Measurements from ENCODE around the gene ERF. TPM values are rescaled to one million over a fixed set of nuclear protein-coding genes. Genes with fewer than 3 reads are reported as not detected.

ERF gene
- total and polyA plus RNA-seq, 4 donors = 8.7 to 21.0 (median 13.8) TPM

GRCh38 chr19:42253245-42254088, 1.5 kb downstream of the ERF start:
- Histone ChIP-seq H3K27ac (ENCODE audit: low read depth in 1 of 2, low read length in 2 of 2) (peak overlapping the region; percentile 99 to 100), H3K36me3 (ENCODE audit: control insufficient read depth in 4 of 4, insufficient read depth in 3 of 4, low read depth in 1 of 4, low read length in 3 of 4) (peaks cover 0 to 12% (median 5%) of the 10 kb centered on the region in 4 donors), H3K4me3 (ENCODE audit: low read depth in 1 of 3, low read length in 3 of 3) (peak overlapping the region; percentile 72 to 99 (median 91)), H3K4me1 (ENCODE audit: control insufficient read depth in 4 of 4, insufficient read depth in 4 of 4, low read length in 3 of 4) (peaks cover 16 to 47% (median 33%) of the 10 kb centered on the region in 4 donors), H3K9me3 (ENCODE audit: control insufficient read depth in 4 of 4, low read length in 3 of 4) (no peaks in the 10 kb centered on the region), H3K27me3 (ENCODE audit: control insufficient read depth in 4 of 4, insufficient read depth in 4 of 4, low read length in 3 of 4) (no peaks in the 10 kb centered on the region), H3K9ac (ENCODE audit: low read depth in 1 of 2, low read length in 2 of 2) (peak overlapping the region; percentile 58 to 72)
- TF ChIP-seq ZBTB33 (IDR thresholded peaks at IDR 0.05) (no peak), ATF3 (IDR thresholded peaks at IDR 0.05) (no peak), EGR1 (IDR thresholded peaks at IDR 0.05; ENCODE audit: low read depth in 2 of 2) (no peak), NR2F2 (IDR thresholded peaks at IDR 0.05) (no peak), REST (IDR thresholded peaks at IDR 0.05) (no peak), HNF4G (IDR thresholded peaks at IDR 0.05) (no peak)
- peak; percentile 66 for DNase-seq (ENCODE audit: low spot score)
- WGBS = under 1% methylated on average over 71 of the region's 71 CpGs

- DNase-seq (ENCODE audit: low spot score) = no peak
- 17% methylated on average over 27 of the region's 27 CpGs for WGBS
- Histone ChIP-seq H3K9ac (ENCODE audit: low read depth in 1 of 2, low read length in 2 of 2) (peak overlapping the region; percentile 58 to 72), H3K4me1 (ENCODE audit: control insufficient read depth in 4 of 4, insufficient read depth in 4 of 4, low read length in 3 of 4) (peaks cover 16 to 47% (median 33%) of the 10 kb centered on the region in 4 donors), H3K9me3 (ENCODE audit: control insufficient read depth in 4 of 4, low read length in 3 of 4) (no peaks in the 10 kb centered on the region), H3K4me3 (ENCODE audit: low read depth in 1 of 3, low read length in 3 of 3) (peak overlapping the region; percentile 72 to 99 (median 91)), H3K27ac (ENCODE audit: low read depth in 1 of 2, low read length in 2 of 2) (peak overlapping the region; percentile 78 to 87), H3K27me3 (ENCODE audit: control insufficient read depth in 4 of 4, insufficient read depth in 4 of 4, low read length in 3 of 4) (no peaks in the 10 kb centered on the region), H3K36me3 (ENCODE audit: control insufficient read depth in 4 of 4, insufficient read depth in 3 of 4, low read depth in 1 of 4, low read length in 3 of 4) (peaks cover 0 to 12% (median 5%) of the 10 kb centered on the region in 4 donors)
- TF ChIP-seq HNF4G (IDR thresholded peaks at IDR 0.05) (no peak), YY1 (IDR thresholded peaks at IDR 0.05) (no peak), JUND (IDR thresholded peaks at IDR 0.05) (no peak), GABPA (IDR thresholded peaks at IDR 0.05 in 1 of 2, conservative IDR thresholded peaks at IDR 0.05 in 1 of 2) (no peak), MAX (IDR thresholded peaks at IDR 0.05) (no peak), SP1 (IDR thresholded peaks at IDR 0.05) (no peak), EGR1 (IDR thresholded peaks at IDR 0.05; ENCODE audit: low read depth in 2 of 2) (no peak), FOXA1 (IDR thresholded peaks at IDR 0.05) (no peak), RXRA (IDR thresholded peaks at IDR 0.05) (no peak), TAF1 (conservative IDR thresholded peaks at IDR 0.05) (no peak)
Measured at GRCh38 chr19:42252365-42253244, 2.3 kb downstream of the ERF start.

Measured in liver (tissue), 9 donors.